Body of pancreas (tissue), 4 donors: Measurements from ENCODE around the gene PTGFR. TPM values are rescaled to one million over a fixed set of nuclear protein-coding genes. Genes with fewer than 3 reads are reported as not detected.

Source experiments
- ATAC-seq: fragments of 150-250 bp; one replicate; pipeline ENCODE4 v1.9.1; 2016
- DNase-seq, 4 donors: peaks; one replicate each; pipeline ENCODE4 v3.0.0-alpha.2; 2019
- H3K27ac ChIP-seq, 4 donors: fragments of 200-600 bp; sonication (generic); 1 replicate in 3 of 4; 2 replicates in 1 of 4; pipeline versions ENCODE4 v1.5.1 to v1.6.1; 2016 to 2019; ENCODE audit warnings: mild to moderate bottlenecking in 1 of 4, mixed read lengths in 1 of 4, moderate library complexity in 1 of 4
- H3K27me3 ChIP-seq, 2 donors: fragments of 200-600 bp; sonication (generic); one replicate each; pipeline ENCODE4 v1.6.0; 2016; ENCODE audit warnings: mild to moderate bottlenecking in 1 of 2
- H3K36me3 ChIP-seq, 2 donors: fragments of 200-600 bp; sonication (generic); replicated peaks in 1 of 2; 2 replicates each; pipeline ENCODE4 v1.5.1; 2016; ENCODE audit warnings: low read depth in 2 of 2; ENCODE audit not compliant: insufficient read depth in 1 of 2
- H3K4me1 ChIP-seq: fragments of 200-600 bp; sonication (generic); one replicate; pipeline ENCODE4 v1.6.0; 2016
- H3K4me3 ChIP-seq, 2 donors: fragments of 200-600 bp; sonication (generic); 1 replicate in 1 of 2; 2 replicates in 1 of 2; pipeline ENCODE4 v1.5.1; 2016 to 2019
- H3K9me3 ChIP-seq, 3 donors: fragments of 200-600 bp; sonication (generic); 1 replicate in 2 of 3; 2 replicates in 1 of 3; pipeline ENCODE4 v1.5.1; 2016
- CTCF ChIP-seq, 7 experiments: fragments of 450-650 bp in 4 of 7; fragments of 200-600 bp in 3 of 7; sonication (generic) in 3 of 7; IDR thresholded peaks; one replicate each; pipeline ENCODE4 v1.5.1; 2016 to 2019; ENCODE audit warnings: antibody characterized with exemption in 7 of 7
- POLR2A ChIP-seq, 3 donors: fragments of 450-650 bp; IDR thresholded peaks; one replicate each; pipeline ENCODE4 v1.6.1; 2016; ENCODE audit warnings: antibody characterized with exemption in 3 of 3, mild to moderate bottlenecking in 2 of 3
- WGBS, 2 donors: methylation state at CpG; one replicate each; pipeline ENCODE4 v1.1.5; 2017; 5-methylcytosine and 5-hydroxymethylcytosine counted together
- intact Hi-C: fragments of 100-400 bp; cut with DNase I; formaldehyde crosslinking; loops from one replicate; pipeline ENCODE4 v1.15.1; 2023
- total RNA-seq, 2 donors: library from RNA; depleted of rRNA; stranded (reverse); fragments of >200 nt; gene quantifications; one replicate each; pipeline ENCODE4 v1.1.0, GENCODE V29; 2016

Gene PTGFR
- total RNA-seq, 2 donors from 2014 or later, result 1.0 to 3.0 TPM

- H3K27ac ChIP-seq, result no peak overlapping the region
- no peaks in the 10 kb centered on the region for H3K27me3 ChIP-seq
- H3K9me3 ChIP-seq, result no peaks in the 10 kb centered on the region
- DNase-seq (no peak), ATAC-seq (no peak)
- H3K4me3 ChIP-seq, result no peak overlapping the region
- H3K36me3 ChIP-seq, result no peaks in the 10 kb centered on the region
- TF ChIP-seq CTCF (IDR thresholded peaks at IDR 0.05) (no peak), POLR2A (IDR thresholded peaks at IDR 0.05) (no peak)
- 83 to 84% methylated on average over 1 of the region's 1 CpG for WGBS, 2 donors
- intact Hi-C loops, result no loop called here
- no peaks in the 10 kb centered on the region for H3K4me1 ChIP-seq
Measured at GRCh38 chr1:78535286-78535685, 44.5 kb downstream of the PTGFR start.

DNA sequence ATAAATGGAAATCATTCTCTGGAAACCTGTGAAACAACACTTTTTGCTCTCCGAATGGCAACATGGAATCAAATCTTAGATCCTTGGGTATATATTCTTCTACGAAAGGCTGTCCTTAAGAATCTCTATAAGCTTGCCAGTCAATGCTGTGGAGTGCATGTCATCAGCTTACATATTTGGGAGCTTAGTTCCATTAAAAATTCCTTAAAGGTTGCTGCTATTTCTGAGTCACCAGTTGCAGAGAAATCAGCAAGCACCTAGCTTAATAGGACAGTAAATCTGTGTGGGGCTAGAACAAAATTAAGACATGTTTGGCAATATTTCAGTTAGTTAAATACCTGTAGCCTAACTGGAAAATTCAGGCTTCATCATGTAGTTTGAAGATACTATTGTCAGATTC is 45.7 kb downstream of the PTGFR start:
- no peak overlapping the region for H3K27ac ChIP-seq
- no peak for TF ChIP-seq CTCF (IDR thresholded peaks at IDR 0.05)
- no peak for TF ChIP-seq POLR2A (IDR thresholded peaks at IDR 0.05)
- DNase-seq (no peak), ATAC-seq (no peak)
- no peaks in the 10 kb centered on the region for H3K4me1 ChIP-seq
- WGBS, 2 donors, result 80 to 83% methylated on average over 2 of the region's 2 CpGs
- no peaks in the 10 kb centered on the region for H3K9me3 ChIP-seq
- no peaks in the 10 kb centered on the region for H3K27me3 ChIP-seq
- H3K36me3 ChIP-seq, result no peaks in the 10 kb centered on the region
- no peak overlapping the region for H3K4me3 ChIP-seq
- intact Hi-C loops, result no loop called here

DNA sequence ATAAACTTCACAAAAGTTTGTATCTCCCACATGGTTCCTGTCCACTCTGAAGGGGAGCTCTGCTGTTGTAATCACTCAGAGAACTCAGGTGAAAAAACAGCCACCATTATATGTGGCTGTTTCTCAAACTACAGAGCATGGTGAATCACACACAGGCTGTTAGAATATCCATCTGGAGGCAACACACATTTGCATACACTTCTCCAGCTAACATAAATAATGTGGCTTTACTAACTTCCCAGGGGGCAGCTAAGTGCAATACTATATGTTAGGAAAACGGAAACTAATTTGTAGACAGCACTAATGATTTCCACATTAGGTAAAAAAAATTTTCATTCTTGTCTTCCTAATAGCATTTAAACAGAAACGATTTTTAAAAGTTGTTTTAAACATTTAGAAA is 49.3 kb downstream of the PTGFR start:
- no peak for TF ChIP-seq POLR2A (IDR thresholded peaks at IDR 0.05)
- no peak for TF ChIP-seq CTCF (IDR thresholded peaks at IDR 0.05)
- intact Hi-C loops, result no loop called here
- H3K4me1 ChIP-seq, result no peaks in the 10 kb centered on the region
- no peaks in the 10 kb centered on the region for H3K27me3 ChIP-seq
- no peaks in the 10 kb centered on the region for H3K36me3 ChIP-seq
- ATAC-seq (no peak), DNase-seq (no peak)
- no peaks in the 10 kb centered on the region for H3K9me3 ChIP-seq
- no peak overlapping the region for H3K4me3 ChIP-seq
- WGBS, 2 donors, result 36 to 45% methylated on average over 2 of the region's 2 CpGs
- H3K27ac ChIP-seq, result no peak overlapping the region

GRCh38 chr1:78541479-78541878 is 50.7 kb downstream of the PTGFR start:
- no peaks in the 10 kb centered on the region for H3K36me3 ChIP-seq
- DNase-seq (no peak), ATAC-seq (no peak)
- H3K27me3 ChIP-seq, result no peaks in the 10 kb centered on the region
- intact Hi-C loops, result no loop called here
- no peak for TF ChIP-seq CTCF (IDR thresholded peaks at IDR 0.05)
- no peak overlapping the region for H3K4me3 ChIP-seq
- H3K4me1 ChIP-seq, result no peaks in the 10 kb centered on the region
- H3K9me3 ChIP-seq, result no peaks in the 10 kb centered on the region
- H3K27ac ChIP-seq, result no peak overlapping the region

DNA sequence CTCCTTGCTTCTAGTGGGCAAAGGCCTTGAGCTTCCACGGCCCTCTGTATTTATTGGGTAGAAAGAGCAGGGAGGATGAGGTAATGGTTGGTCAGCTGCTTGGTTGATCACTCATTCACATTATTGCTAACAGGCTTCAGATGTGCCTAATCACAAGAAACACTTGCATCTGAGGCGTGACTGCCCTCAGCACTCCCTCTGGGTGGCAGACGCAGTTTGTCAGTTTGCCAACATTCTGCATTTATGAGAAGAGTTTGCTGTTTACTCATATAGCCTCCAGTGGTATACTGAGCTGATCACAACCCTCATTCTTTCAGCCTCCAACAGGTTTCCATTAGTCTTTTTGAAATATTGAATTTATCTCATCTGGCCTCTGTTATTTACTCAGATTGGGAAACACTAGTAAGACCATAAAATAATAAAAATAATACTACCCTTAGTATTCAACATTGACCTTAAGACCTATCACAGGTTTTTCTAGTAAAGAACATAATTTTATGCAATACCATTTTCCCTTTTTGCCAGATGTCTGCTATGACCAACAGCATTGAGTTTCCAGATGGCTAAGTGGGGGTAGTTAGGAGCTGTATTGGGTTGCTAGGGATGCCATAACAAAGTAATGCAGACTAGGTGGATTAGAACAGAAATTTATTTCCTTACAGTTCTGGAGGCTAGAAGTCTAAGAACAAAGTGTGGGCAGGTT is 53.3 kb downstream of the PTGFR start:
- no peaks in the 10 kb centered on the region for H3K27me3 ChIP-seq
- no peak overlapping the region for H3K4me3 ChIP-seq
- no peaks in the 10 kb centered on the region for H3K4me1 ChIP-seq
- 61 to 71% methylated on average over 3 of the region's 3 CpGs for WGBS, 2 donors
- H3K9me3 ChIP-seq, result no peaks in the 10 kb centered on the region
- intact Hi-C loops, result no loop called here
- H3K36me3 ChIP-seq, result no peaks in the 10 kb centered on the region
- ATAC-seq (no peak), DNase-seq (no peak)
- no peak overlapping the region for H3K27ac ChIP-seq
- TF ChIP-seq POLR2A (IDR thresholded peaks at IDR 0.05) (no peak), CTCF (IDR thresholded peaks at IDR 0.05) (no peak)
